Upper lobe of right lung (tissue), 1 donor: Measurements from ENCODE around the gene MALL. TPM values are rescaled to one million over a fixed set of nuclear protein-coding genes. Genes with fewer than 3 reads are reported as not detected.
"Not testable (repeated sequence)": the region's sequence is repeated elsewhere in the genome, so short reads cannot be mapped to it uniquely, and the experiment has no call there.

Source experiments
- ATAC-seq: fragments of 200-7000 bp; cut with Tn5 transposase; one replicate; pipeline ENCODE4 v1.9.1; 2020; ENCODE audit warnings: mild to moderate bottlenecking, moderate library complexity
- DNase-seq: peaks from one replicate; pipeline ENCODE4 v3.0.0-alpha.2; 2020
- H3K27ac ChIP-seq: fragments of 200-600 bp; one replicate; pipeline ENCODE4 v1.8.0; 2022
- H3K27me3 ChIP-seq: fragments of 200-600 bp; one replicate; pipeline ENCODE4 v1.8.0; 2022; ENCODE audit warnings: mild to moderate bottlenecking
- H3K36me3 ChIP-seq: fragments of 200-600 bp; one replicate; pipeline ENCODE4 v1.8.0; 2022
- H3K4me1 ChIP-seq: fragments of 200-600 bp; one replicate; pipeline ENCODE4 v1.8.0; 2022
- H3K4me3 ChIP-seq: fragments of 200-600 bp; one replicate; pipeline ENCODE4 v1.8.0; 2022; ENCODE audit warnings: mild to moderate bottlenecking
- H3K9me3 ChIP-seq: fragments of 200-600 bp; one replicate; pipeline ENCODE4 v1.8.0; 2022
- CTCF ChIP-seq: fragments of 200-600 bp; IDR thresholded peaks from one replicate; pipeline ENCODE4 v1.8.0; 2022; ENCODE audit warnings: antibody characterized with exemption
- intact Hi-C: fragments of 100-400 bp; cut with DNase I; formaldehyde crosslinking; loops from one replicate; pipeline ENCODE4 v1.11.0; 2022
- total RNA-seq: library from RNA; stranded (reverse); fragmentation: NEBNext Ultra II Directional; extraction: Animal tissue kit (Norgen Biotek cat#: 25700); gene quantifications from one replicate; pipeline ENCODE4 v1.2.1, GENCODE V29; 2021
- donor health status: DM: no; HTN: yes; CAD: no; lungs with severe emphysema.

Gene MALL
- total RNA-seq, 1 donor from 2014 or later = 154 TPM

GRCh38 chr2:110101901-110102803, 13.5 kb downstream of the MALL start:
- intact Hi-C loops = no loop called here
- H3K4me1 ChIP-seq = peaks cover 50% of the 10 kb centered on the region
- H3K9me3 ChIP-seq = no peaks in the 10 kb centered on the region
- no peak for DNase-seq
- H3K27ac ChIP-seq = peak overlapping the region; percentile 89
- TF ChIP-seq CTCF = no peak
- no peaks in the 10 kb centered on the region for H3K36me3 ChIP-seq
- no peak for ATAC-seq
- H3K27me3 ChIP-seq = no peaks in the 10 kb centered on the region
- no peak overlapping the region for H3K4me3 ChIP-seq

GRCh38 chr2:110101280-110101844, 14.3 kb downstream of the MALL start:
- H3K27ac ChIP-seq = peak overlapping the region; percentile 89

GRCh38 chr2:110100880-110101279, 14.7 kb downstream of the MALL start:
- H3K4me3 ChIP-seq, intact Hi-C loops, H3K9me3 ChIP-seq, H3K27me3 ChIP-seq, ATAC-seq, H3K36me3 ChIP-seq: not testable (repeated sequence)
- H3K4me1 ChIP-seq = peaks cover 51% of the 10 kb centered on the region
- DNase-seq = peak; percentile 46
- peak overlapping the region; percentile 89 for H3K27ac ChIP-seq

More at GRCh38 chr2:110101280-110101844, 14.3 kb downstream of the MALL start:
- H3K36me3 ChIP-seq = no peaks in the 10 kb centered on the region
- peak; percentile 89 for ATAC-seq
- intact Hi-C loops = no loop called here
- peaks cover 50% of the 10 kb centered on the region for H3K4me1 ChIP-seq
- H3K27me3 ChIP-seq = no peaks in the 10 kb centered on the region
- TF ChIP-seq CTCF = no peak
- H3K4me3 ChIP-seq = no peak overlapping the region
- DNase-seq = peak; percentile 97
- H3K9me3 ChIP-seq = no peaks in the 10 kb centered on the region

- Histone ChIP-seq H3K36me3 (no peaks in the 10 kb centered on the region), H3K27ac (peak overlapping the region; percentile 89), H3K4me1 (peaks cover 51% of the 10 kb centered on the region), H3K4me3 (no peak overlapping the region), H3K27me3 (no peaks in the 10 kb centered on the region), H3K9me3 (no peaks in the 10 kb centered on the region)
- no peak for TF ChIP-seq CTCF
- intact Hi-C loops = no loop called here
- DNase-seq (peak; percentile 43), ATAC-seq (no peak)
Observed at GRCh38 chr2:110100480-110100879, 15.1 kb downstream of the MALL start.

- Histone ChIP-seq H3K4me1 (peaks cover 45% of the 10 kb centered on the region), H3K36me3 (no peaks in the 10 kb centered on the region)
- peak; percentile 42 for DNase-seq
Observed at GRCh38 chr2:110099471-110100225, 16.0 kb downstream of the MALL start.

More at GRCh38 chr2:110099471-110100225, 16.0 kb downstream of the MALL start:
- ATAC-seq = no peak
- intact Hi-C loops = no loop called here
- H3K27ac ChIP-seq = peak overlapping the region; percentile 89
- H3K4me3 ChIP-seq = no peak overlapping the region
- no peak for TF ChIP-seq CTCF
- H3K9me3 ChIP-seq = no peaks in the 10 kb centered on the region
- H3K27me3 ChIP-seq = no peaks in the 10 kb centered on the region
